GM18868 (cell line): ENCODE data around the gene MKLN1.

Experiments
- ATAC-seq: cut with Tn5 transposase; IDR thresholded peaks from one replicate; pipeline ENCODE4 v1.9.1; 2021; ENCODE audit warnings: mild to moderate bottlenecking, moderate library complexity; ENCODE audit not compliant: unreplicated experiment

The MKLN1 gene

DNA sequence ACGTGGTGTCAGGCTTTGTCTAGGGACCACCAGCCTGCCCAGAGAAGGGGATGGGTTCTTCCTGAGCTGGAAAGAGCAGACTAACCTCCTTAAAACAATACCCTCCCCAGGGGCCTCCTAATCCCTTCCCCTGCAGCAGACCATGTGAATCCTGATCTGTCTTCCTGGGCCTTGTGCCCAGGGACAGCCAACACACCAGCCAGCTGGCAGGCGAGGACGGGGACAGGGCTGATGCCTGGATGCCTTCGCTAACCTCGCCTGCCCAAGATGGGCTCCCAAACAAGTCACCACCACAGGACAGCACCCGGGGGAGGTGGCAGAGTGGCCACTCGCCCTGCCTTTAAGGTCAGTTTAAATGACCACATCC lies 211.1 kb downstream of the MKLN1 start:
- no peak for ATAC-seq

DNA sequence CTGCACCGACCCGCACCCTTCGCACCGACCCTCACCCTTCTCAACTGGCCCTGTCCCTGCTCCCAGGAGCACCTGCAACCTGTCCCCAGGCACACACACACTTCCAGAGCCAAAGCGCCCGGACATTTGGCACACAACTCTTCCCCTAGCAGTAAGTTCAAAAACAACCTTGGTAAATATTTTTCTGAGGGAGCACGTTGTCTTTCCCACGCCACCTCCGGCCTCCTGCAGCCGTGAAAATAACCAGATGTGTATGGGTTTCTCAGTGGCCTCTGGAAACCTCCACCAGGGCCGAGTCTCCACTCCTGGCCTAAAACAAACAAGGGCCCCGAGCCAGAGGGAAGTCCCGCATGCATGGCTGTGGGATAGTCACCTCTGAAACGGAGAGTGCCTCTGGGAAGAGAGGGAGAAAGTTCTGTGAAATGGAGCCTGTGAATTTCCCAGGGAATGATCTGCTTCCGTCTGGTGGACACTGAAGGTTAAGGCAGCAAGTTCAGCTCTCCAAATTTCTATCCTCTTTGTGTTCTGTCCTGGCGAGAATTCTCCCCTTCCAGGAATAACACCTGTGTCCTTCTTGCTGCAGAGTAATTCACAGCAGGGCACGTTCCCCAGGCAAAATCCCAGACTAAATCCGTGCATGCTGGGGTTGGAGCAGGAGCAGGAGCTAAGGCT lies 213.0 kb downstream of the MKLN1 start:
- ATAC-seq, result no peak

- no peak for ATAC-seq
These were observed 215.6 kb downstream of the MKLN1 start for GRCh38 chr7:131543298-131543697.

DNA sequence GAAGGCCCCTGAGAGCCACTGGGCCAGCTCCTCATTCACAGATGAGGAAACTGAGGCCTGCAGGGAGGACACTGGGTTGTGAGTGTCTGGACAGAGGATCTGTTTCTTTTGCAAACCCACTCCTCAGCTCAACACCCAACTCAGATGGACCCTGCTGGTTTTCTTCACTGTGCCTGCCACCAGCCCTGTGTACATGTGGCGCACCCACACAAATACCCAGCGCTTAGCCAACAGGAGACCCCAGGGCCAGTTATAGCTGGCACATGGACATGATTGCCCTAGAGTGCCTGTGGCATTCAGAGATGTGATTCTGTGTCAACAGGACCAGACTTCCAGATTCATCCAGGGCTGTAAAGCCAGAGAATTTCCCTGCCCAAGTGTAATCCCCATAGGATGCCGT lies 216.3 kb downstream of the MKLN1 start:
- ATAC-seq, result no peak

GRCh38 chr7:131544449-131545301 lies 217.0 kb downstream of the MKLN1 start:
- ATAC-seq, result no peak

DNA sequence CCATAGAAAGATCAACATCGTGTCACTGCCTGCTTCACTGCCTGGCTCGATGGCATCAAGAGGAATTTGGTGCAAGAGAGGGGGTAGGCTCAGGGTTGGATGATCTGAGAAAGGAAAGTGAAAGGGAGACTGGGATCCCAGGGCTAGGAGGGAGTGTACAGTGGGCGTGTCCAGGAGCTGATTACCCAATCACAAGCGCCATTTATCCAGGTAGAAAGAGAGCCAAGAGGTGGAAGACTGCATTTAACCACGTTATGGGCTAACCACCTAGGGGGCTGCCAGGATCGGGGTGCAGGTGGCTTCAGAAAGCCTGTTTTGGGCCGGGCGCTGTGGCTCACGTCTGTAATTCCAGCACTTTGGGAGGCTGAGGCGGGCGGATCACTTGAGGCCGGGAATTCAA lies 218.4 kb downstream of the MKLN1 start:
- no peak for ATAC-seq
